IPS DF 19.7 (cell line): ENCODE measurements around the gene RAC2.
"Not testable (repeated sequence)": the region's sequence is repeated elsewhere in the genome, so short reads cannot be mapped to it uniquely, and the experiment has no call there.

Experiments
- DNase-seq: peaks from one replicate; pipeline ENCODE4 v3.0.0-alpha.2; 2013; ENCODE audit warnings: low read depth, low spot score

Gene RAC2

DNA sequence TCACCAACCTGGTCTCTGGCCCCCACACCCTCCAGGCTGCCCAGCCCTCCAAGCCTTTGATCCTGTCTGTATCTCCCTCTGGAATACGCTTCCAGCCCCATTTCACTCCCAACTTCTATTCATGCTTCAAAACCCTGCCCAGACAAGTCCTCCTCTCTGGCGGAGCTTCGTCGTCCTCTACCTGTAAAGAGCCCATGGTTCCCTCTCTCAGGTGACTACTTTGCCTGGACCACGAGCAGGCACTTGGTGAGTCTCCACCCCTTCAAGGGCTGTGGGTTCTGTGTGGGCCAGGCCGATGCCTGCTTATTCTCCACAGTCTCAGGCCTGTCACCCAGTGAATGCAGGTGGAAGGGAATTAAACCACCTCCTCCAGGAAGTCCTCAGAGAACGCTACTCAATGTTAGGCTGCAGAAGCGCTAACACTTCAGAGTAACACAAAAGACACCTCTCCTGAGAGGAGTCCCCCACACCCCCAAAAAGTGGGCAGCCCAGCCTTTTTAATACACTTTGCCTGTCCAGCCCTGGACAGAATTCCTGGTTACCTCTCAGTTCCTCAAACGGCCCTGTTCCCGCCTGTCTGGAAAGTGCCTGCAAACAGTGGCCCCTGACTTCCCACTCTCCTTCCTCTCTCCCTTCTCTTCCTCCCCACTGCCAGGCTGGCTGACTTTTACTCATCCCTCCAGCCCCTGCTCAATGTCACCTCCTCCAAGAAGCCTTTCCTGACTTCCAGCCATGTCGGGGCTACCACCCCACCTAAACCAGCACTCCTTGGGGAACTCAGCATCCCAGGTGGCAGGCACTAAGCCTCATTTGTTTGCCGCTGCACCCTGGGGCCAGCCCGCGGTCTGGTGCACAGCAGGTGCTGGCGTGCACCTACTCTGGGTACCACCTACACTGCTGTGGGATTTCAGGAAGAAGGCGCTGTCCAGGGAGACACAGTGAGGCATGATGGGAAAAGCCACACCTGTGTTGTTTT is 9.0 kb downstream of the RAC2 start:
- DNase-seq: no peak

- DNase-seq: no peak
Observed at GRCh38 chr22:37233751-37234631, 10.1 kb downstream of the RAC2 start.

DNA sequence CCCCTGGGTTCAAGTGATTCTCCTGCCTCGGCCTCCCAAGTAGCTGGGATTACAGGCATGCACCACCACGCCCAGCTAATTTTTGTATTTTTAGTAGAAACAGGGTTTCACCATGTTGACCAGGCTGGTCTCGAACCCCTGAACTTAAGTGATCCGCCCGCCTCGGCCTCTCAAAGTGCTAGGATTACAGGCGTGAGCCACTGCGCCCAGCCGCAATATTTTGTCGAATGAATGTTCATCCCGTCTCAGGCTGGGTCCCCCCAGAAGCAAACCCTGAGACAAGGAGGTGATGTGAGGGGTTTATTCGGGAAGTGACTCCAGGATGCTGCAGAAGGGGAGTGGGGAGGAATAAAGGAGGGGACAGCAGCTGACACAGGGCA is 10.7 kb downstream of the RAC2 start:
- DNase-seq: not testable (repeated sequence)

DNA sequence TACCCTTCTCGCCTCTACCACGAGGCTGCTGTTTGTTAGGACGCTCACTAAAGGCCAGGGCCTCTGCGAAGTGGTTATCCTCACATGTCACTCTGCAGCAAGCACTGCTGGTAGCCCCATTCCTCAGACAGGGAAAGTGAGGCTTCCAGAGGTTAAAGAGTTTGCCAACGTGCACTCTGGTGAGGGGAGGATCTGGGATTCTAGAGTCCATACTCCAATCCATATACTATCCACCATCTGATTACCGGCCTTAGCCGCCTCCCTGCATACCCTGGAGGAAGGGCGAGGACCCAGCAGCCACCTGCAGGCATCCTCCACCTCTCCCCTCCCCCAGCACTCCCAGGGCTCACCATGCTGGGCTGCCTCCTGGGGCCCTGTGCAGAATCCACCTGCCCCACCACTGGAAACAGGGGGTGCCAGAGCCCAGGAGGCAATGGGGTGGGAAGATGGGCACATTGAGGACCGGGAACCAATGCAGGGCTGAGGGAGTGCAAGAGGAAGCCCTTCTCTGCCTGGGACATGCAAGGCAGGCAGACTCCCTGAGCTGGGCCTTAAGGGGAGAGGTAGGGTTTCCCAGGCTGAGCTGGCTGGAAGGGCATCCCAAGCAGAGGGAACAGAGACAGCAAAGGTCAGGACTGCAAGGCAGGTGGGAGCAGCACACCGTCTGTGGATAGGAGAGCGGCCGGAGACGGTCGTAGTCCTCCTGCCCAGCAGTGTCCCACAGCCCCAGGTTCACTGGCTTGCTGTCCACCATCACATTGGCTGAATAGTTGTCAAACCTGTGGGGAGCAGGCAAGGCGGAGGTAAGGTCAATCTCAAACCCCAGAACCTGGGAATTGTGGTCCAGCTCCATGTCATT is 11.7 kb downstream of the RAC2 start:
- no peak for DNase-seq

- DNase-seq: no peak
Observed at GRCh38 chr22:37231406-37232139, 12.5 kb downstream of the RAC2 start.

DNA sequence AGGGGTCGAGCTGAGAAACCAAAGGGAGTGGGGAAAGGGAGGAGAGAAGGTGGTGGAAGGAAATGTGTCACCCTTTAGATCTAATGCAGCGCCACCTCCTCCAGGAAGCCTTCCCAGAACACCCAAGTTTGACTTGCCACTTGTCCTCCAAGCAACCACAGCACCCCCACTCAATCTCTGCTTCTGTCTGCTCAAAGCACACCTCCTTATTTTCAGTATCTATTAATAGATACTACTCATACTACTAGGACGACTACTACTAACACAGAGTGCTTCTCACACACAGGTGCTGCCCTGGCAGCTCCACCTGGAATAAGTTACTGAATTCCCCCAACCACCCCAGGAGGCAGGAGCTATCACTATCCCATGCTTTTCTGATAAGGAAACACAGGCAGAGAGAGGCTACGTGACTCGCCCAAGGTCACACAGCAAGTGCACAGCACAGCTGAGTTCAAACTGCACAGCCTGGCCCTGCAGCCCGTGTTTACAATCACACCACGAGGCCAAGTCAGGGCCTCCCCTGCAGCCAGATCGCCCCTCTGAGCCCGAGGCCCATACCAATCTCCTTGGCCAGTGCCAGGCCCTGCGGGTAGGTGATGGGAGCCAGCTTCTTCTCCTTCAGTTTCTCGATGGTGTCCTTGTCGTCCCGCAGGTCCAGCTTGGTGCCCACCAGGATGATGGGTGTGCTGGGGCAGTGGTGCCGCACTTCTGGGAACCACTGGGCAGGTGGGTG is 13.2 kb downstream of the RAC2 start:
- DNase-seq: no peak

- no peak for DNase-seq
Observed at GRCh38 chr22:37229805-37230672, 14.0 kb downstream of the RAC2 start.

DNA sequence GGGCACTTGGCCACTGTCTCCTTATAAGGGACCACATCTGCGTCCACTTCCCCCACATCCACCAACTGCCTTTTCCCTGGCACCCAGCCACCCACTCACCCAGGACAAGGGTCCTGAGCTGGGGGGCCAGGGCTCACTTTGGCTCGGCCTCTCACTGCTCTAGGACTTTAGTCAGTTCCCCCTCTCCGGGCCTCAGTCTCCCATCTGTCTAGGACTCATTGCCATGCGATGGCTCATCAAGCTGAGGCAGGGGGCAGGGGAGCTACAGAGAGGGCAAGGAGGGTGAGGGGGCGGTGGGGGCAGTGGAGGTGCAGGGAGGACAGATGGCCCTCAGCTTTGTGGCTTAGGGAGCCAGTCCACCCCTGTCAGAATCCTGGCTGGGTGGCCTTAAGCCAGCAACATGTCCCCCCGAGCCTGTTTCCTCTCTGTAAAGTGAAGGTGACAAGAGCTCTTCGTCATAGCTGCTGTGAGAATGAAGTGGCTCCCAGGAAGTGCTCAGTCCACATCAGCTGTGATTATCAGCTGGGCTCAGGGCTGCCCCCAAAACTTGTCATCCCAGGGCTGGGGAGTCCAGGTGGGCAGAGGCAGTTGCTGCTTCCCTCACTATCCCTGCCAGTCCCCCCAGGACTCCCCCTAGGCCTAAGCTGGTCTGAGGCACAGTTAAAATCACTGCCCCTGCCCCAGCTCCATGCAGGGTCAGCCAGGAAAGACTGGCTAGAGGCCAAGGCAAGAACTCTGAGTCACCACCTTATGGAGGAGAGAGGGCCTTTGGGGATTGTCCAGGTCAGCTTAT is 14.9 kb downstream of the RAC2 start:
- DNase-seq: no peak

- no peak for DNase-seq
Observed at GRCh38 chr22:37228106-37229011, 15.7 kb downstream of the RAC2 start.

GRCh38 chr22:37226514-37226913 is 17.6 kb downstream of the RAC2 start:
- no peak for DNase-seq

DNA sequence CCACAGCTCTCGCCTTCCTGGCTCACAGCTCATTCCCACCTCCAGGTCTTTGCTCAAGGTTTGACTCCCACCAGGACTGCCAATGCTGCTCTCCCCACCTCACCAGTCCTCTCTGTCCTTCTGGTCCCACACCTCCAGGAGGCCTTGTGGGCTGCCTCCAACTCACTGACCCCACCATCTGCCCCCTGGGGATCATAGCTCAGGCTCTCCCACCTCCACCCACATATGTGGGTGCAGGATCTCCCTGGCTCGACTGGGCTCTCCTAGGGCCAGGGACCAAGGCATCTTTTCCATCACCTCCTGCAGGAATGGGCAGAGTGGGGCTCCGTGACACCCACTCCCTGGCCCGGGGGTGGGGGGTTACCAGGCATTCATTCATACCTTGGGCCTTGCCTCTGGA is 18.0 kb downstream of the RAC2 start:
- DNase-seq: no peak

- DNase-seq: no peak
Observed at GRCh38 chr22:37225481-37225880, 18.6 kb downstream of the RAC2 start.

- no peak for DNase-seq
Observed at GRCh38 chr22:37224757-37225420, 19.2 kb downstream of the RAC2 start.

DNA sequence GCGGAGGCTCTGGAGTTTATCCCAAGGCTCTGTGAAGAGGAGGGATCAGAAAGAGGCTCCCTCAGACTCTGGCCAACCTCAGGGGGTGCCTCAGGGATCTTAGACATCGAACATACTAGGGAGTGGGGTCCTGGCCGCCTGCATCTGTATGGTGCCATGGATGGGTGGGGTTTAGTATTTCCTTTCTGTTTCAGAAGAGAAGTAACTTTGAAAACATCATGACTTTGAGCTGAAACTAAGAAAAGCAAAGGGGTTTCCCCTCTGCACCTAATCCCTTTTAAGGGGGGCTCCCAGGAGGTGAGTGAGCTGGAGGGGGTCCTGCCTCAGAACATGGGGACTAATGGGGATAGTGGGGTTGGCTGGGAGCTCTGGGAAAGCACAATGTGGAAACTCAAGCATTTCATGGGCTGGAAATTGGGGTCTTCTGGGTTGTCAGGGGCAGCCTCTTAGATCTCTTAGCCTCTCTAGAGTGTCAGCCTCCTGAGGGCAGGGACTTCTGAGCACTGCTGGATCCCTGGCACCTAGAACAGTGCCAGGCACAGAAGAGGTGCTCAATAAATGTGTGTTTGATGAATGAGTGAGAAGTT is 20.0 kb downstream of the RAC2 start:
- no peak for DNase-seq

GRCh38 chr22:37222440-37222971 is 21.6 kb downstream of the RAC2 start:
- no peak for DNase-seq
